Nephron (organoid): ENCODE data around the gene SLCO3A1.

ENCODE experiments used
- H3K27ac Mint-ChIP-seq, 3 experiments: 2 replicates each; pipeline ENCODE4 v1.8.0; 2020; ENCODE audit warnings: mixed read lengths in 3 of 3, mild to moderate bottlenecking in 2 of 3, moderate library complexity in 1 of 3
- H3K27me3 Mint-ChIP-seq: 2 replicates; pipeline ENCODE4 v1.8.0; 2021; ENCODE audit warnings: low read depth, mild to moderate bottlenecking, moderate library complexity, mixed read lengths
- H3K36me3 Mint-ChIP-seq: 2 replicates; pipeline ENCODE4 v1.8.0; 2020; ENCODE audit warnings: low read depth, mixed read lengths
- H3K4me1 Mint-ChIP-seq: 2 replicates; pipeline ENCODE4 v1.8.0; 2020; ENCODE audit warnings: mixed read lengths
- H3K4me3 Mint-ChIP-seq, 3 experiments: 2 replicates each; pipeline ENCODE4 v1.8.0; 2020; ENCODE audit warnings: mild to moderate bottlenecking in 3 of 3, mixed read lengths in 3 of 3, moderate library complexity in 2 of 3
- H3K9me3 Mint-ChIP-seq: 2 replicates; pipeline ENCODE4 v1.8.0; 2020; ENCODE audit warnings: mixed read lengths
- CTCF ChIP-seq, 3 experiments: fragments of 200-600 bp; sonication (generic); IDR thresholded peaks; one replicate each; pipeline ENCODE4 v1.5.0; 2021; ENCODE audit warnings: antibody characterized with exemption in 3 of 3; ENCODE audit not compliant: unreplicated experiment in 3 of 3

Gene SLCO3A1

GRCh38 chr15:91826443-91826842 is 27.1 kb upstream of the SLCO3A1 start:
- H3K4me1 Mint-ChIP-seq, result peaks cover 25% of the 10 kb centered on the region
- no peaks in the 10 kb centered on the region for H3K9me3 Mint-ChIP-seq
- no peak for TF ChIP-seq CTCF (IDR thresholded peaks at IDR 0.05; ENCODE audit: unreplicated experiment in 3 of 3)
- H3K4me3 Mint-ChIP-seq, result no peak overlapping the region
- H3K36me3 Mint-ChIP-seq, result no peaks in the 10 kb centered on the region
- peaks cover 5% of the 10 kb centered on the region for H3K27me3 Mint-ChIP-seq
- H3K27ac Mint-ChIP-seq, result no peak overlapping the region

GRCh38 chr15:91833056-91833455 is 20.5 kb upstream of the SLCO3A1 start:
- Mint-ChIP-seq H3K4me1 (no peaks in the 10 kb centered on the region), H3K36me3 (no peaks in the 10 kb centered on the region), H3K27me3 (peaks cover 3% of the 10 kb centered on the region), H3K4me3 (no peak overlapping the region), H3K27ac (no peak overlapping the region), H3K9me3 (no peaks in the 10 kb centered on the region)
- no peak for TF ChIP-seq CTCF (IDR thresholded peaks at IDR 0.05; ENCODE audit: unreplicated experiment in 3 of 3)

- no peak overlapping the region for H3K27ac Mint-ChIP-seq
- H3K4me1 Mint-ChIP-seq, result peaks cover 10% of the 10 kb centered on the region
- H3K9me3 Mint-ChIP-seq, result peaks cover 8% of the 10 kb centered on the region
- TF ChIP-seq CTCF (IDR thresholded peaks at IDR 0.05; ENCODE audit: unreplicated experiment in 3 of 3), result no peak
- no peaks in the 10 kb centered on the region for H3K36me3 Mint-ChIP-seq
- H3K4me3 Mint-ChIP-seq, result no peak overlapping the region
- peaks cover 8% of the 10 kb centered on the region for H3K27me3 Mint-ChIP-seq
Observed at GRCh38 chr15:91839867-91840266, 13.6 kb upstream of the SLCO3A1 start.

GRCh38 chr15:91841861-91842260 is 11.6 kb upstream of the SLCO3A1 start:
- Mint-ChIP-seq H3K27ac (no peak overlapping the region), H3K4me1 (peaks cover 17% of the 10 kb centered on the region), H3K27me3 (peaks cover 12% of the 10 kb centered on the region), H3K36me3 (no peaks in the 10 kb centered on the region), H3K4me3 (no peak overlapping the region), H3K9me3 (peaks cover 8% of the 10 kb centered on the region)
- TF ChIP-seq CTCF (IDR thresholded peaks at IDR 0.05; ENCODE audit: unreplicated experiment in 3 of 3), result no peak

- Mint-ChIP-seq H3K27ac (no peak overlapping the region), H3K9me3 (peaks cover 8% of the 10 kb centered on the region), H3K36me3 (no peaks in the 10 kb centered on the region), H3K4me3 (no peak overlapping the region), H3K4me1 (peaks cover 18% of the 10 kb centered on the region), H3K27me3 (peaks cover 18% of the 10 kb centered on the region)
- no peak for TF ChIP-seq CTCF (IDR thresholded peaks at IDR 0.05; ENCODE audit: unreplicated experiment in 3 of 3)
Observed at GRCh38 chr15:91844341-91844740, 9.2 kb upstream of the SLCO3A1 start.

- Mint-ChIP-seq H3K27me3 (peaks cover 18% of the 10 kb centered on the region), H3K9me3 (peaks cover 8% of the 10 kb centered on the region), H3K4me1 (peaks cover 23% of the 10 kb centered on the region), H3K27ac (no peak overlapping the region), H3K36me3 (no peaks in the 10 kb centered on the region), H3K4me3 (no peak overlapping the region)
- TF ChIP-seq CTCF (IDR thresholded peaks at IDR 0.05; ENCODE audit: unreplicated experiment in 3 of 3), result no peak
Observed at GRCh38 chr15:91844928-91845327, 8.6 kb upstream of the SLCO3A1 start.
